GM21737 (cell line): ENCODE measurements around the gene PACSIN1.

ENCODE experiments used
- ATAC-seq: cut with Tn5 transposase; IDR thresholded peaks from one replicate; pipeline ENCODE4 v1.9.1; 2021; ENCODE audit warnings: mild to moderate bottlenecking, moderate library complexity; ENCODE audit not compliant: unreplicated experiment

PACSIN1 gene

DNA sequence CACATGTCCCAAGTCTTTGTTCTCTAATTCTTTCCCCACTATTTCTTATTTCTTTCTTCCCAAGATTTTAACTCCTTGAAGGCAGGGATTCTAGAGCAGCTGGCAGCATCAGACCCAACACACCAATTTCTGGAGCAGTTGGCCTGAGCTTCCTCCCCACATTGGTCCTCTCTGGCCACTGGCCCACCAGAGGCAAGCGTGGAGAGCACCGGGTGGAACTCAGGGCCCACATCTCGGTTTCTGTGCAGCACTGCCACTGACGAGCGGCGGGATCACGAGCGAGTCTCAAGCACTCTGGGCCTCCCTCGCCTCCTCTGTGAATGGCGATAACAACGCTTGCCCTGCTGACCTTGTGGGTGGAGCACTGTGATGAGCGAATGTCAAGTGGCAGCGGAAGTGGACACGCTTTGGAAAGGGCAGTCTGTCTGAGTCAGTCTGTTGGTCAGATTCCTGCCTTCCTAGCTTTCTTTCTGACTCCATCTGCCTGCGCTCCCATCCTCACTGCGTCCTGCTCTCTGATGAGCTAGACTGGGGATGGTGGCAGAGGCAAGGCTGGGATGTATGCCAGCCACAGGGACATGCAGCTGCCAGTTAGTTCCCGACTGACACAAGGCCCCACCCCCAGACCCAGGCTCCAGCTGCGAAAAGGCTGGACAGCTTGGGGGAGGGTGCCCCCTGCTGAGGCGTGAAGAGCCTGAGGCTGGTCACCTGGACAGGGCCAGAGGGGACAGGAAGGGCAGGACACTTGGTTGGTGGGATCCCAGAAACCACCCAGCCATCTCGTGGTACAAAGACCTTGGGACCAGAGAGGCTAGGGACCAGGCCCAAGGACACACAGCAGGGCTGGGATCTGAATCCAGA, 94.7 kb downstream of the PACSIN1 start:
- ATAC-seq: no peak

GRCh38 chr6:34561227-34561530, 95.3 kb downstream of the PACSIN1 start:
- ATAC-seq: no peak

- ATAC-seq: no peak
These were observed 96.5 kb downstream of the PACSIN1 start for GRCh38 chr6:34562350-34562749.

GRCh38 chr6:34562861-34563512, 97.1 kb downstream of the PACSIN1 start:
- ATAC-seq: no peak

DNA sequence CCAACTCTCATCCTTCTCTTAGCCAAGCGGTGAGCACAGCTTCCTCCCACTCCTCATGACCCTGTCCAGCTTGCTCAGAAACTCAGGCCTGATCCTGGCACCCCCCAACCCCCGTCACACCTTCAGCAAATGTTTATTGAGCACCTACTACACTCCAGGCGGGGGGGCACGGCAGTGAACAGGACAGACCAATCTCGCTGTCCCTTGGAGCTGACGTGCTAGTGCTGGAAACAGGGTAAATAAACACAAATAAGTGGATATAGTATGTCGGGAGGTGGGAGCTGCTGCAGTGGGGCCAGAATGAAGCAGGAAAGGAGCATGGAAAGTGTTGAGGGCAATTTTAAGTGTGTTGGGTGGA, 97.6 kb downstream of the PACSIN1 start:
- no peak for ATAC-seq

DNA sequence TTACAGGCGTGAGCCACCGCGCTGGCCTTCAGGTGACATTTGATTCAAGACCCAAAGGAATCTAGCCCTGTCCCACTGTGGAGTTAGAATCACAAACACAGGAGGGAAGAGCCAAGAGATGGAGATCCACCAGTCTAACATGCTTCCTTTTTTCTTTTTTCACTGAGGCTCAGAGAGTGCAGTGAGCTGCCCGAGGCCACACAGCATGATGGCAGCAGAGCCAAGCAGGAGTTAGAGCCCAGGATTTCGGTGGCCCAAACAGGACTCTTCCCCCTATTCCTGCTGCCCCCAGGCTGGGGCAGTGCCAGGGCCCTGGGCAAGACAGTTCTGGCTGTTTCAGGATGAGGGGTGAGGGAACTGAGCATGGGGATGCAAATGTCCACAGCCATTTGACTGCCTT, 98.3 kb downstream of the PACSIN1 start:
- no peak for ATAC-seq

- no peak for ATAC-seq
These were observed 99.9 kb downstream of the PACSIN1 start for GRCh38 chr6:34565722-34566137.

GRCh38 chr6:34566830-34567546, 101.1 kb downstream of the PACSIN1 start:
- no peak for ATAC-seq

- ATAC-seq: no peak
These were observed 102.7 kb downstream of the PACSIN1 start for GRCh38 chr6:34568341-34569201.

DNA sequence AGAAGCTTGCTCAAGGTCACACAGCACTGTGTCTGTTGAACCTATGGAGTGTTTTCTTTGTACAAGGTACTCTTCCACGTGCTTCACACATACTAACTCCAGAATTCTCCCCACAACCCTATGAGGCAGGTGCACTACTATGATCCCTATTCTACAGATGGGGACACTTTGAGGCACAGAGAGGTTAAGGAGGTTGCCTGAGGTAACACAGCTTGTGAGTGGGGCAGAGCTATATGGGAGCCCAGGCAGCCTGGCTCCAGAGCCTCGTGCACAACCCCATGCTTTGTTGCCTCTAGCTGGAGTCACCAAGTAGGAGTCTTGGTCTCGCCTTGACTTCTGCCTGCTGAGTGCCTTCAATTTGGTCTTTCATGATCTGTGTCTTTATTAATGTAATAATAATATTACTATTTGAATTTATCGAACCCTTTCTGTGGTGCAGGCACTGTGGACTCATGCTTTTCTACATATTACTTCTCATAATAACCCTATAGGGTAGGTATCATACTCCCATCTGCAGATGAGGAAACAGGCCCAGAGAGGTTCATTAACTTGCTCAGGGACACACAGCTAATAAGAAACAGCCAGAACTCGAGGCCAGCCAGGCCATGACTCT, 103.6 kb downstream of the PACSIN1 start:
- no peak for ATAC-seq

GRCh38 chr6:34570066-34570833, 104.4 kb downstream of the PACSIN1 start:
- ATAC-seq: no peak

GRCh38 chr6:34571388-34571787, 105.5 kb downstream of the PACSIN1 start:
- no peak for ATAC-seq

DNA sequence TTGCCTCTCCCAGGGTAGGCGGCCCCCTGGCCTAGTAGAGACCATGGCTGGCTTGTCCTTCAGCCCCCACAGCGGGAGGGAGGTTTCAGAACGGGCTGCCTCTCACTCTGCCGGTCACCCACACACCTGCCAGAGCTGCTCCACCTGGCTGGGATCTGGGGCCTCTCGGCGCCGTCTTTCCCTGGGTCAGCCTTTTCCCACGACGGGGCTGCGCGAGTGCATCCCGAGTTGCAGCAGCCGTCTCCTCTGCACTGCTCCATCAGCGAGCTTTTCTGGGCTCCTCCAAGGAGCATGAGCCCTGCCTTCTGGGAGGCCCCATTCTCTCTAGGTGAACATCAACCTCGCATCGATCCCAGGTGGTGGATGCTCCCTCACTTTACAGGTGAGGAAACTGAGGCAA, 106.1 kb downstream of the PACSIN1 start:
- ATAC-seq: no peak

DNA sequence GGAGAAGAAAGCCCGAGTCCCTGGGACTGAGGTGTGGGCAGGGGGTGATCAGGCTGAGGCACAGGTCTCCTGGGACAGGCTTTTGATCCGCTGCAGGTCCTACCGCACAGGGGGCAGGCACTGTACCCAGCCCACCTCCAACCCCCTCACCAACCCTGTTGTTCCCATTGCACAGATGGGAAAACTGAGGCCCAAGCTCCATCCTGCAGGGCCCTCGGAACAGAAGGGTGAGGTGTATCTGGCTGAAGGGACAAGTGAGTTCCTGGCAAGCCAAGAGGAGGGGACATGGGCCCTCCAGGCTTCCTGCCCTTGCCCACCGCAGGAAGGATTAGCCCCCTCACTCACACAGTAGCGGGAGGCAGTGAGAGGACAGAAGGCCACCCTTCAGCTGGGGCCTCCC, 106.7 kb downstream of the PACSIN1 start:
- no peak for ATAC-seq

DNA sequence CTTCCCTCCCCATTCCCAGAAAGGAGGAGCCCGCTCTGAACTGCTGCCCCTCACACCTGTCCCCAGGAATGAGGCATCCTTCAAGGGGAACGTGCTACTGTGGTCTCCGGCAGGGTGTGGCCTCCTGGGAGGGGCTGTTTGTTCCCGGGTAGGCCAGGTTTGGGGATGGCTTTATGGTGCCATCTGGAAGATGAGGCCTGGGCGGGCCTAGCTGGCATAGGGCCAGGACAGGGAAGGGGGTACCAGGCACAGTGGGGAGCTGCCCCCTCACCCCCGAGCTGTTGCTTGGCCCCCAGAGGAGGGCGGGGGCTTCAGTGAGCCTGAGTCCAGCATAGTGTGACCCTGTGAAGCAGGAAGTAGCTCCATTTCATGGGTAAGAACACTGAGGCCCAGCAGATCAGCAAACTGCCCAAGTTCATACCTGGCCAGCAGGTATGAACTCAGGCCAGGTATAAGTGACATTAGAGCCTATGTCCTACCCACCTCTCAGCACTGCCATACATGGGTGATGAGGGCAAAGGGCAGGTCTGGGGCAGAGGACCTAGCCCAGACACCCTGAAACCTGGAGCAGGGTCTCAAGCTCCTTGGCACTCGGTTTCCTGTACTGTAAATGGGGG, 107.8 kb downstream of the PACSIN1 start:
- ATAC-seq: no peak

GRCh38 chr6:34574647-34575293, 108.9 kb downstream of the PACSIN1 start:
- no peak for ATAC-seq

GRCh38 chr6:34575326-34575725, 109.5 kb downstream of the PACSIN1 start:
- no peak for ATAC-seq

DNA sequence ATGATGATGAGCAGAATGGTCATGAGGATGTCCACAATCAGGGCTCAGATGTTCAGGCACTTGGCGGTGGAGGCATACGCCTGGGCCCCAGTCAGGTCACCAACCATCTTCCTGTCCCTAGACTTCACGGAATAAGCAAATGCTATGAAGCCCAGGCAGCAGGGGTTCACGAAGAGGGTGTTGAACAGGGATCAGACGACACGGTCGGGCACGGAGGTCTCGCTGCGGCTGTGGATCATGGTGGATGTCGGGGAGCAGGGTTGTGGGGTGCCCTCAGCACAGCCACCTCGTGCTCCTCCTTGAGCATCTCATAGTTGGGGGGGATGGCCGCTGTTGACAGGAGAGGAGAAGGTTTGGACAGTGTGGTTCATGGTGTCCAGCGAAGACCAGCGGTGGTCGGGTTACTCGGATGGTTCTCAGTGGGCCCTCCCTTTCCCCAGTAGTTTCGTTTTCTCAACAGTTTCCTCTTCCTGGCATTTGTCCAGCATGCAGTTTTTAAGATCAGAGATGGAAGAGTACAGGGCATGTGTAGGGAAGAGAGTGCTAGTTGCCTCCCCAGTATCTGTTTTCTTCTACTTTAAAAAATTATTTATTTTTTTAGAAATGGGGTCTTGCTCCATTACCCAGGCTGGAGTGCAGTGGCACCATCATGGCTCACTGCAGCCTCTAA, 110.5 kb downstream of the PACSIN1 start:
- ATAC-seq: no peak
